Measurements from ENCODE around the gene VPS52.

- peak; percentile 75 for TF ChIP-seq ZBTB17 (CRISPR knock-in tag; IDR thresholded peaks at IDR 0.05)
- TF ChIP-seq ZFP91 (CRISPR knock-in tag; IDR thresholded peaks at IDR 0.05) = 0 out of 2 replicates have a peak, but pooled peaks have one; percentile 47
- TF ChIP-seq NR1H2 (CRISPR knock-in tag; IDR thresholded peaks at IDR 0.05) = no peak
- TF ChIP-seq IRF2 (CRISPR knock-in tag; IDR thresholded peaks at IDR 0.05) = no peak
- TF ChIP-seq SMARCC2 (IDR thresholded peaks at IDR 0.05; ENCODE audit: low read depth) = peak; percentile 63; the same call in 1 of the 2 replicates
Observed at GRCh38 chr6:33249732-33250630, 21.7 kb downstream of the VPS52 start.
